Upper lobe of left lung (tissue), 4 donors: Measurements from ENCODE around the gene AMBP.

Source experiments
- CTCF ChIP-seq, 6 experiments: fragments of 450-650 bp in 4 of 6; fragments of 200-600 bp in 2 of 6; sonication (generic) in 2 of 6; IDR thresholded peaks; one replicate each; pipeline ENCODE4 v1.5.1; 2016 to 2019; ENCODE audit warnings: antibody characterized with exemption in 6 of 6
- POLR2A ChIP-seq, 4 donors: fragments of 450-650 bp; IDR thresholded peaks; one replicate each; pipeline ENCODE4 v1.5.1; 2016 to 2017; ENCODE audit warnings: antibody characterized with exemption in 4 of 4, mild to moderate bottlenecking in 2 of 4

DNA sequence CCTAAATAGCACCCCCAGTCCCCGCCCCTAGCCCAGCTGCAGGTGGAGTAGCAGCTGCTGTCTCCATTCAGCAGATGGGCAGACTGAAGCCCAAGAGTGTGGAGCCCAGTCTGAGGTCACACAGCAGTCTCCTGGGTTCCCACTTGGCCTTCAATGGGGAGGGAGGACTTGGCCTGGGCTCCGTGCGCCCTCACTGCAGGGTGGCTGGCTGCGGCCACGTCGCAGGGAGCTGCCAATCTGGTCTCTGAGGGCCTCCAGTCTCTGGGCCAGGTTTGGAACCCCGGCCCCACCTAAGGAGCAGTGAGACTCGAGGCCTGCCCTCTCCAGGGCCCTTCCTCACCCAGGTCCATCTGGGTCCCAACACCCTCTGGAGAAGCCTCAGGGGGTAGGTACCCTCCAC is 13.6 kb upstream of the AMBP start:
- TF ChIP-seq CTCF (IDR thresholded peaks at IDR 0.05) (no peak), POLR2A (IDR thresholded peaks at IDR 0.05) (no peak)
